ENCODE measurements around the gene NPIPB2. TPM values are rescaled to one million over a fixed set of nuclear protein-coding genes. Genes with fewer than 3 reads are reported as not detected.
A peak's percentile ranks its signal among the peaks of the same experiment; 100 is the strongest.

NPIPB2 gene
- total RNA-seq, 1 experiment from 2014 or later: 12.5 TPM

- Histone ChIP-seq H3K9ac (ENCODE audit: extremely low read depth, insufficient read length, low read length) (no peak overlapping the region), H3K18ac (ENCODE audit: insufficient read length, low read depth, low read length) (no peak overlapping the region), H2BK12ac (ENCODE audit: insufficient read length, low read depth, low read length) (no peak overlapping the region), H3K4me2 (ENCODE audit: insufficient read depth, insufficient read length, low read length) (no peak overlapping the region), H4K20me1 (ENCODE audit: control insufficient read depth, insufficient read depth, insufficient read length) (no peaks in the 10 kb centered on the region), H2BK15ac (ENCODE audit: low read depth, low read length) (no peak overlapping the region), H4K8ac (replicated peaks; ENCODE audit: insufficient read length, low read depth, low read length) (no peak overlapping the region), H3T11ph (ENCODE audit: low read length) (no peak overlapping the region), H3K4me1 (ENCODE audit: insufficient read depth, low read length) (peaks cover 3% of the 10 kb centered on the region; the same call in 1 of the 2 replicates), H2BK120ac (ENCODE audit: low read depth, low read length, poor library complexity, severe bottlenecking) (no peak overlapping the region), H2AFZ (ENCODE audit: low read length) (no peak overlapping the region), H2AK5ac (ENCODE audit: insufficient read length, low read length) (no peak overlapping the region), H3K23ac (ENCODE audit: insufficient read length, low read depth, low read length) (no peak overlapping the region), H3K23me2 (ENCODE audit: insufficient read length, low read depth, low read length, poor library complexity, severe bottlenecking) (peaks cover 5% of the 10 kb centered on the region), H3K56ac (ENCODE audit: insufficient read length, low read depth, low read length) (no peak overlapping the region), H3K14ac (ENCODE audit: insufficient read depth, low read length) (no peak overlapping the region), H3K79me1 (ENCODE audit: insufficient read depth, low read depth, low read length, poor library complexity, severe bottlenecking) (no peaks in the 10 kb centered on the region), H4K91ac (ENCODE audit: insufficient read length, low read depth, low read length) (no peak overlapping the region), H3K9me3 (ENCODE audit: control insufficient read depth, low read depth, low read length) (no peaks in the 10 kb centered on the region), H2BK5ac (ENCODE audit: insufficient read length, low read length) (no peak overlapping the region), H4K5ac (ENCODE audit: insufficient read length, low read depth, low read length) (no peak overlapping the region), H3K79me2 (ENCODE audit: insufficient read depth, low read length) (no peaks in the 10 kb centered on the region; the same call in 1 of the 2 replicates), H3K27me3 (ENCODE audit: insufficient read depth, low read length) (no peaks in the 10 kb centered on the region), H2BK20ac (ENCODE audit: low read depth, low read length, poor library complexity, severe bottlenecking) (no peak overlapping the region), H3K4ac (ENCODE audit: low read depth, low read length) (no peak overlapping the region), H3K27ac (ENCODE audit: insufficient read length, low read depth, low read length) (no peak overlapping the region)
- Mint-ChIP-seq H3K36me3 (ENCODE audit: insufficient read depth in 1 of 3, low read depth in 3 of 3) (peaks cover 0 to 10% (median 10%) of the 10 kb centered on the region in 3 experiments; a peak in 3 of 7 replicates), H3K27me3 (ENCODE audit: low read depth) (no peaks in the 10 kb centered on the region; the same call in 1 of the 2 replicates), H3K4me1 (peaks cover 20% of the 10 kb centered on the region in 2 experiments), H3K27ac (no peak overlapping the region), H3K4me3 (peak overlapping the region; percentile 97 to 99), H3K9me3 (peaks cover 2 to 5% of the 10 kb centered on the region in 2 experiments; a peak in 2 of 5 replicates)
- no peak for DNase-seq
- TF ChIP-seq CTCF (conservative IDR thresholded peaks at IDR 0.05): no peak
- WGBS (ENCODE audit: extremely low coverage, insufficient read length, low lambda C conversion rate): no CpG with 5 or more reads among the region's 2 CpGs
Observed at GRCh38 chr16:11978080-11978479, 36.2 kb upstream of the NPIPB2 start.
